Stimulated activated CD8-positive, alpha-beta memory T cell treated with anti-CD3 and anti-CD28 coated beads, Interleukin-4, amount 100 ng/mL, for 4 hours (primary cell): ENCODE data around the gene PTPRT.

Experiments
- DNase-seq, 2 donors: peaks; one replicate each; pipeline ENCODE4 v3.0.0-alpha.2; 2020; ENCODE audit warnings: low read depth in 2 of 2, low spot score in 1 of 2

The PTPRT gene

DNA sequence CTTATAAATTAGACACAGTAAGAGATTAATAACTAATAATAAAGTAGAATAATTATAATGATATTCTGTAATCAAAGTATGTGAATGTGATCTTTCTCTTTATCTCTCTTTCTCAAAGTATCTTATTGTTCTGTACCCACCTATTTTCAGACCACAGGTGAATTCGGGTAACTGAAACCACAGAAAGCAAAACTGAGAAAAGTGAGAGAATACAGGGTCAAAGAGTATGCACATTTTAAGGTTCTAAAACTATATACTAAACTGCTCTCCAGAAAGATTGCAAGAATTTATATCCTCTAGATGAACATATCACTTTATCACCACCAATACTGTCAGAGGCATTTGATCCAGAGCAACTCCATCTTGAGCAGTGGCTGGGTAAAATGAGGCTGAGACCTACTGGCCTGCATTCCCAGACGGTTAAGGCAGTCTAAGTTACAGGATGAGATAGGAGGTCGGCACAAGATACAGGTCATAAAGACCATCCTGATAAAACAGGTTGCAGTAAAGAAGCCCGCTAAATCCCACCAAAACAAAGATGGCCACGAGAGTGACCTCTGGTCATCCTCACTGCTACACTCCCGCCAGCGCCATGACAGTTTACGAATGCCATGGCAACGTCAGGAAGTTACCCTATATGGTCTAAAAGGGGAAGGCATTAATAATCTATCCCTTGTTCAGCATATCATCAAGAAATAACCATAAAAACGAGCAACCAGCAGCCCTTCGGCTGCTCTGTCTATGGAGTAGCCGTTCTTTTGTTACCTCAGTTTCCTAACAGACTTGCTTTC is 211.3 kb downstream of the PTPRT start:
- no peak for DNase-seq

DNA sequence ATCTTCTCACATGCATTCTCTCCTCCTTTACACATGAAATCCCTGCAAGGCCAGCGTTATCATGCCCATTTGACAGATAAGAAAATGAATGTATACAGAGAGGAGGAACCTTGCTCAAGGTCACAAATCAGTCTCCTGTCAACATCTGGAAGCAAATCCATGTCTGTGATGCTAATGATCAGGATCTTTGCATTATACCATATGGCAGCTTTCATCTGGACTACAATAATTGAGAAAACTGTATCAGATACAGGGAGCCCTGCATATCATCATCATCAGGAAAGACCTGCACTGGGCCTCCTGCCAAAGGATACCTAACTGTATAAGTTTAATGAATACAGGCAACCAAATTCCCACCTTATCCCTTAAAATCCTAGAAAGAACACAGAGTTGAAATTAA is 213.7 kb downstream of the PTPRT start:
- DNase-seq, result no peak

GRCh38 chr20:42974347-42974746 is 215.4 kb downstream of the PTPRT start:
- no peak for DNase-seq

GRCh38 chr20:42972591-42972990 is 217.1 kb downstream of the PTPRT start:
- DNase-seq, result no peak

GRCh38 chr20:42968746-42969145 is 221.0 kb downstream of the PTPRT start:
- no peak for DNase-seq

- DNase-seq, result no peak
These were observed 225.9 kb downstream of the PTPRT start for GRCh38 chr20:42963796-42964195.

- no peak for DNase-seq
These were observed 227.9 kb downstream of the PTPRT start for GRCh38 chr20:42961771-42962170.

- no peak for DNase-seq
These were observed 229.7 kb downstream of the PTPRT start for GRCh38 chr20:42959996-42960395.

GRCh38 chr20:42958367-42959069 is 231.2 kb downstream of the PTPRT start:
- no peak for DNase-seq

- no peak for DNase-seq
These were observed 232.0 kb downstream of the PTPRT start for GRCh38 chr20:42957704-42958095.

DNA sequence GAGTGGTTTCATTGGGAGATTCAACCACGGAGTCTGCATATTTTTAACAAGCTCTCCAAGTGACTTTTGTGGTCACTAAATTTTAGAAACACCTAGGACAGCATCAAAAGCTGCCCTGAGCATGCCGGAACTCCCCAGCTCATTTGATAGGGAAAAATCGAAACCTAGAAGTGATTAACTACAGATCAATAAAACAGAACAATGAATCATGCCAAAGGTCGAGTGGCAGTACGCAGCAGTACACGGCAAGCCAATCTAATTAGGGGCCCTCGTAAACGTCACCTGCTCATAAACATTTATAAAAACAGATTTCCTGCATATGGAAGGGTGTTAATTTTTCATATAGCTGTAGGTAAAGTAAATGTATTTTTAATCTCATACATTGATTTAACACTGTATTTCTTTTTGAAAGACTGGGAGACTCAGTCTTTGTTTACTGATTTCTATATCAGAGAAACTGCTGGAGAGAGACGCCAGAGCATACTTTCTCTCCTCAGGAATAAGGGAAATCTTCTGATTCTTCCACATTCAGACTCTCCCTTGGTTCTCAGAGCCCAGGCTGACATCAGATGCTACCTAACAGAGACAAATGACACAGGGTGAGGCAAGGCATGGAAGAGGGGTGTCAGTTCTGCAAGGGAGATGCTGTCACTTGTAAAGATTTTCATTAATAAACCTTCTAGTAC is 232.5 kb downstream of the PTPRT start:
- no peak for DNase-seq

DNA sequence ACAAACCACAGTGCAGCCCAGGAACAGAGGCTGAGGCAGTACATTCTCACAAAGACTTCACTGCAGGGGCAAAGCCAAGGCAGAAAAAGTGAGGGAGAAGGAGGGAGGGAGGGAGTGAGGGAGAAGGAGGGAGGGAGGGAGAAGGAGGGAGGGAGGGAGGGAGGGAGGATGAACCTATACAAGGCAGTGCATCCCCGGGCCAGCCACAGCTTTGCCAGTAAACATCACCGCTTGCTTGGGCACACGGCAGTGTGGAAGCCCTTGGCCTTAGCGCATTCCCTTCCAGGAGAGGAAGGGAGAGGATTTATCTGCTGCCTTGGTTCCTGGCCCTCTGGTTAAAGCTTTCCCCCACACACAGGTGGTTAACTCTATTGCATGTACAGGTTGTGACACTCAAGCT is 234.0 kb downstream of the PTPRT start:
- no peak for DNase-seq

DNA sequence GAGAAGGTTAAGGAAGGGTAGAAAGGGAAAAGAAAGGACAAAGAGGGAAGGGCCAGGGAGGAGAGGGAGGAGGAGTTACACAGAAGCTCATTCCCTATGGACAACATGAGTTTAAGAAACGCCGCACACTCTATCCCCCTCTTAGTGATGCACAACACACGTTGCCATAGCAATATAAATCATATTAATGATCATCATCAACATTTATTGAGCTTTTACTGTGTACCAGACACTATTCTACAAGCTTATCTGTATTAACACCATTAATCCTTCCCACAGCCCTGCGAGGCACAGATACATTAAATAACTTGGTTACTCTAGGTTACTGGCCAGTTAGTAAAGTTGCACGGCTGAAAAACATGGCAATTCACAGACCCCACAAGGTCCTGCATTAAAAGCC is 234.8 kb downstream of the PTPRT start:
- DNase-seq, result no peak

- DNase-seq, result no peak
These were observed 239.8 kb downstream of the PTPRT start for GRCh38 chr20:42949950-42950349.

GRCh38 chr20:42945234-42945994 is 244.3 kb downstream of the PTPRT start:
- DNase-seq, result no peak

GRCh38 chr20:42941629-42942028 is 248.1 kb downstream of the PTPRT start:
- DNase-seq, result no peak

- no peak for DNase-seq
These were observed 251.1 kb downstream of the PTPRT start for GRCh38 chr20:42938441-42939205.

GRCh38 chr20:42936482-42936881 is 253.2 kb downstream of the PTPRT start:
- no peak for DNase-seq

DNA sequence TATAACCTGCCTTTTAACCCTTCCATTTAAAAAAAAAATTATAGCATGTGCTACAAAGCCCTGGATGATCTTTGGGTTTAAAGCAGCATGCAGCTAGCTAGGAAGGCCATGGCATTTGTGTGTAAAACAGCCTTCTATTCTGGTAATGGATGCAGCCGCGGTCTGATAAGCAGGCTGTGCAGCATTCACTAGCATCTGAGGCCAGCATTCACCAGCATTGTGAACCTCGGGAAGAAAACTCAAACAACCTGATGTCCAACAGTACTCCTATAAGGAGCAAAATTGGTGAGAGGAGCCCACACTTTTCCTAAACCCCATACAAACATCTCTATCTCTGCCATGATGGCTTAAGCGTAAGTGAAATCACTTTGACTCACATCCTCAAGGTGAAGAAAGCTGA is 265.5 kb downstream of the PTPRT start:
- no peak for DNase-seq

- DNase-seq, result no peak
These were observed 266.3 kb downstream of the PTPRT start for GRCh38 chr20:42923348-42923918.
